ENCODE results near the gene ZBTB7A.

Gene ZBTB7A

GRCh38 chr19:4052114-4052992, 14.3 kb downstream of the ZBTB7A start:
- DNase-seq = no peak

- no peak for DNase-seq
Observed at GRCh38 chr19:4051175-4052101, 15.3 kb downstream of the ZBTB7A start.

DNA sequence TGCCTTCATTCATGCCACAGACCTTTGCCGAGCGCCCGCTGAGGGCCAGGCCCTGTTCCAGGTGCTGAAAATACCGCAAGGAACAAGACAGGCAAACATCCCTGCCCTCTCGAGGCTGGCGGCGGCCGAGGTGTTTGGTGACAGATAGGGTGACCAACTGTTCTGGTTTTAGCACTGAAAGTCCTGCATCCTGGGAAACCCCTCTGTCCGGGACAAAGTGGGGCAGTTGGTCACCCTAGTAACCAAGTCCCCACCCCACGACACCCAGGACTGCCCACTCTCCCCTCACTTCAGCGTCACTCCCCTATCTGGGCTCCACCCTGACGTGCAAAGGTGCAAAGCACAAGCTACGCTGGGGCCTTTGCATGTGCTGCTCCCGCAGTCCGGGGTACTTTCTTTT, 17.3 kb downstream of the ZBTB7A start:
- no peak for DNase-seq

- DNase-seq = no peak
Observed at GRCh38 chr19:4046946-4047683, 19.6 kb downstream of the ZBTB7A start.

DNA sequence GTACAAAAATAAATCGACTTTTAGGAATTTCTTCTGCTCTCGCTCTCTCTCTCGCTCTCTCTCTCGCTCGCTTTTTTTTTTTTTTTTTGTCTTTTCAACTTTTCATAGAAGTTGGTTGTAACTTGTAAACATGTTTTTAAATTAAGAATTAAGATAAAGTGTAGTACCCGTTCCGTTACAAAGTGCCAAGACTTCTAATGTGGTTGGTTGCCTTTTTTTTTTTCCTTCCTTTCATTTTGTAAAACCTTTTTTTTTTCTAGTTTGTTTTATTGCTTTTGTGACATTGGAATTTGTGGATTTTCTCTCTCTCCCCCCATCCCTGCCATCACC, 20.4 kb downstream of the ZBTB7A start:
- no peak for DNase-seq

GRCh38 chr19:4045597-4046361, 20.9 kb downstream of the ZBTB7A start:
- no peak for DNase-seq

DNA sequence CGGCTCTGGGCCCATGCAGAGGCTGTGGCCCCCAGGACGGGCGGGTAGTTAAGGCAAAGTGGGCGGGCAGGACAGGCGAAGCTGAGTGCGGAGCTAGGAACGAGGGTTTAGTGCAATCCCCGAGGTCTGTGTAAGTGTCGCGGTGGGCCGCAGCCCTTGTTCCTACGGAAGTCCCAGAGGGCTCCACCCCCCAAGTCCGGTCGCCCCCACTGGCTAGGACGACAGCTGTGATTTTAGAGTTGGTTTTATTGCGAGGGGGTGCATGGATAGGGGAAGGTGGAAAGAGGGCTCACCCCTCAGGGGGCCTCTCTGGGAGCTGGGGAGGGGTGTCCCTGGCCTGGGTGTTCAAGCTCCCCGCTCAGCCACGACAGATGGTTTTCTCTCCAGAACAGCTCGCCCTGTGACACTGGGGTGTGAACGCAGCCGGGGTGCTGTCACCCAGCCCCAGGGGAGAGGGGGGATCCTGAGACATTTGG, 21.7 kb downstream of the ZBTB7A start:
- DNase-seq = no peak

DNA sequence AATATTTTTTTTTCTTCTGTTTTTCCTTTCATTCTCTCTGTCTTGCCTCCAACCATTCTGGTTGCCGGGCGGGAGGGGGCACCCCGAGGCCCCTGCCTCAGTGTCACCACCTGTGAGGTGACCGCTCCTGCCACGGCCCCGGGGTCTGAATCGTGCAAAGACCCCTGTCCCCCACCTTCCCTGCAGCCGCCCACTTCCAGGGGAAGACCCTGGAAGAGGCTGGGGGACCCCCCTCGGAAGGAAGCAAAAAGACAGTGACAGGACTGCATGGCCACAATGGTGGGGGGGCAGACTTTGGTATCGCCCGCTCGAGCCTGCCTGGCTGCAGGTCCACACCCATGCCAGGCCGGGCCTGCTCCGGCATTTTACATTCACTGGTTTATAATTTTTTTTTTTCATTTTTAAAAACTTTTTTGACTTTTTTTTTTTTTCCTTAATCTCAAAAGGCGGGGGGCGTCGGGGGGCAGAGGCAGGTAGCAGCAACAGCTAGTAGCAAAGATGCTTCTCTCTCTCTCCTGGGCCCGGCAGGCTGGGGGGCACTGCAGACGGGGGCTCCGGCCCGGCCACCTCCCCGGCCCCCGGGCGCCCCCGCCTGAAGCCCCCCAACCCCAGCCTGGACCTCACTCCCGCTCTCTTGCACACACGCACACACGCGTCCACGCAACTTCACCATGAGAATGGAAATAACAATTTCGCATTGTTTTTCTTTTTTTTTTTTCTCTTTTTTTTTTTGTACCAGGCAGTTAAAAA, 22.6 kb downstream of the ZBTB7A start:
- no peak for DNase-seq

GRCh38 chr19:4043401-4043800, 23.3 kb downstream of the ZBTB7A start:
- no peak for DNase-seq

DNA sequence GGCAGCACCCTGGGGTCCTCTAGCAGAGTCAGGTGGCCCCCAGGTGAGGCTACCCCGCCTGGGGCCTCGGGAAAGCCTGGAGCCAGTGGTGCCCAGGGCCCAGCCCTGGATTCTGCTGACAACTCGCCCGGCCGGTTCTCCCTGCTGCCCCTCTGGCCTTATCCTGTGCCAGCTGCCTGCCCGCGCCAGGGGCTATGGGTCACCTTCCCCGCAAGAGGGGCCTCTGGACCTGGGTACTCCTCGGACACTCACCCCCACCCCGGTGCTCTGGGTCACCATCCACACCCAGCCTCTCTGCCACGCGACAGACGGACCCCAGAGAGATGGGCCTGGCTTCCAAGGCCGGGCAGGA, 24.0 kb downstream of the ZBTB7A start:
- no peak for DNase-seq

DNA sequence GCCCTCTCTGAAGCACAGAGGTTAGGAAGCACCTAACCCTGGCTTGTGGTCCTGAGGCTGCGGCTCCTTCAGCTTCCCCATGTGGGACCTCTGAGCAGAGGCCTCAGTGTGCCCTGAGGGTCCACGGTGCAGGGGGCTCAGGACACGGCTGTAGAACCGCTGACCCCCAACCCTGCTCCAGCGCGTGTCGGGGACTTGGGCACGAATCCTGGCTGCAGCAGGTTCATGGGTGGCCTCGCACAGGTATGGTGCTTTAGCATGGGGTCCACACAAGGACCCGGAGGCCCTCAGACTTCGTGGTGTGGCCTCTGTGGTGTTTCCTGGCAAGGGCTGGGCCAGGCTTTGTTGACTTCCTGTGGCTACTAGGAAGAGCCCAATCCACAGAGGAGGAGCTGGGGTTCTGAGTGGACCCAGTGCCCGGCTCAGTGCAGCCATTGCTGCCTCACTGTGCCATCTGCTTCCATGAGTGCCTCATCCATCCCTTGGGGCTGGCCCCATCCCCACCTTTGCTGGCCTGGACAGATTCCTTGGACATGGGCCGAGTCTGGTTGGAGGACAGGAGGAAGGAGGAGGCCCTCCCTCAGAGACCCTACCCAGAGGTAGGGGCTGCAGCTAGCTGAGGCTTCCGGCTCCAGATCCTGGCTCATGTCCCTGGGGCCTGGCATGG, 24.5 kb downstream of the ZBTB7A start:
- no peak for DNase-seq

DNA sequence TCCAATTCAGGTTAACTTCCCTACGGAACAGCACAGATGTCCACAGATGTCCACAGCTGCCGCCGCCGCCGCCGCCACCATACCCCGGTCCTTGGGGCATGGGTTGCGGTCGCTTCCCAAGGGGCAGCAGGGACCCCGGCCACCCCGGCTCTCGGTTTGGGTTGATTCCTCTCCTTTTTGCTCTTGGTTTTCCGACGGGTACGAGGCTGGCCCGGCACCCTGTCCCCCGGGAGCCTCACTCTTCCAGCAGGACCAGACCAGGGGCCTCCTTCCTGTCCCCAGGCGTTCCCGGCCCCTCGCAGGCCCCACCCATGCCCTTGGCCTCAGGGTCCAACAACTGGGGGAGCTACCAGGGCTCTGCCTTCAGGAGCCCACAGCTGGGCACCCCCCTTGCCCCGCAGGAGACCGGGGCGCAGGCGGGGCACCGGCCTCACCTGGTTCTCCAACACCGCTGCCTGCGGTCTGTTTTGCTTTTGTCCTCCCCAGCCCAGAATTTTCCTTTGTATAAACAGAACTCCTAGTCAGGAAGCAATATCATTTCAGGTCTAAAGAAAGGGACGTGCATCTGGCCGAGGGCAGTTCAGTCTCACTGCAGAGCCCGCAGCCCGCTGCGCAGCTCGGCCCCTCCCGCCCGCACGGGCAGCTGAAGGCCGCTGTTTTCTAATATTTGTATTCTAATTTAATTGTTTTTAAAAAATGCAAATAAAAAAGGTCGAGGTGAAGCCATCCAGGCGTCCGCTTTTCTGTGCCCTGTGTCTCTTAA, 27.9 kb downstream of the ZBTB7A start:
- DNase-seq = no peak

DNA sequence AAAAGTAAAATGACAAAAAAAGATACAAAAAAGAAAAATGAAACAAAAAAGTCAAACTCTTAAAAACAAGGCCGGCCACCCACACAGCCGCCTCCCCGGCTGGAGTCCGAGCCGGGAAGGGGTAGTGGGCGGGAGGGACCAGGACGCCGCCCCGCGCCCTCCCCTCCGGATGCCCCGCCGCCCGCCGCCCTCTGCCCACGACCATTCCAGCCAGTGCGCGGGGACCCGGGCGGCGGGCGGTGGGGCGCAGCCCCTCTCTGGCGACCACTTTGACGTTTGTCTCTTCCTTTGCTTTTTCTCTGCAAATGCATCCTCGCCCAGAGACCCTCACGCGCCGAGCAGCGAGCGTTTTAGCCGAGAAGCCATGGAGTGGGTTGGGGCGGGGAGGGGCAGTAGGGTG, 28.6 kb downstream of the ZBTB7A start:
- DNase-seq = no peak

DNA sequence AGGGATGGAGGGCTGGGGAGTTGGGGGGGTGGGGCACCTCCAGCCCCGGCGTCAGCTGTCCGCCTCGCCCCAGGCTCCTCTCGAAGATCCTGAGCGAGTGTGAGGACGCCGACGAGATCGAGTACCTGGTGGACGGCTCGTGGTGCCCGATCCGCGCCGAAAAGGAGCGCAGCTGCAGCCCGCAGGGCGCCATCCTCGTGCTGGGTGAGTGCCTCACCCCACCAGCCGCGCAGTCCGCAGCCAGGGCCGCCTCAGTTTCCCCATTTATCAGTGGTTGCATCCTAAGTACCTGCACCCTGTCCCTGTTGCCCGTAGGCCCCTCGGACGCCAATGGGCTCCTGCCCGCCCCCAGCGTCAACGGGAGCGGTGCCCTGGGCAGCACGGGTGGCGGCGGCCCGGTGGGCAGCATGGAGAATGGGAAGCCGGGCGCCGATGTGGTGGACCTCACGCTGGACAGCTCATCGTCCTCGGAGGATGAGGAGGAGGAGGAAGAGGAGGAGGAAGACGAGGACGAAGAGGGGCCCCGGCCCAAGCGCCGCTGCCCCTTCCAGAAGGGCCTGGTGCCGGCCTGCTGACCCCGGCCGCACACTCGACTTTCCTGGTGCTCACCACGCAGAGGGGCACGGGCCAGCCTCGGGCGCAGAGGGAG, 29.3 kb downstream of the ZBTB7A start:
- no peak for DNase-seq

GRCh38 chr19:4036576-4037300, 30.0 kb downstream of the ZBTB7A start:
- DNase-seq = no peak

DNA sequence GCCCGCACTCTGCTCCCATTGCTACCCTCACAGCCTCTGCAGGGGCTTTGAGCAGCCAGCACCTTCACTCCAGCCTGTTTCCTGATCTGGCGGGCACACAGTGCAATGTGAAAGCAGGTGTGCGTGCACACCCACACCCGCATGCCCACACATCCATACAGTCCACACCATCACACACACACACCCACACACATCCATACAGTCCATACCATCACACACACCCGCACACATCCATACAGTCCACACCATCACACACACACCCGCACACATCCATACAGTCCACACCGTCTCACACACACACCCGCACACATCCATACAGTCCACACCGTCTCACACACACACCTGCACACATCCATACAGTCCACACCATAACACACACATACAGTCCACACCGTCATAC, 31.1 kb downstream of the ZBTB7A start:
- no peak for DNase-seq

DNA sequence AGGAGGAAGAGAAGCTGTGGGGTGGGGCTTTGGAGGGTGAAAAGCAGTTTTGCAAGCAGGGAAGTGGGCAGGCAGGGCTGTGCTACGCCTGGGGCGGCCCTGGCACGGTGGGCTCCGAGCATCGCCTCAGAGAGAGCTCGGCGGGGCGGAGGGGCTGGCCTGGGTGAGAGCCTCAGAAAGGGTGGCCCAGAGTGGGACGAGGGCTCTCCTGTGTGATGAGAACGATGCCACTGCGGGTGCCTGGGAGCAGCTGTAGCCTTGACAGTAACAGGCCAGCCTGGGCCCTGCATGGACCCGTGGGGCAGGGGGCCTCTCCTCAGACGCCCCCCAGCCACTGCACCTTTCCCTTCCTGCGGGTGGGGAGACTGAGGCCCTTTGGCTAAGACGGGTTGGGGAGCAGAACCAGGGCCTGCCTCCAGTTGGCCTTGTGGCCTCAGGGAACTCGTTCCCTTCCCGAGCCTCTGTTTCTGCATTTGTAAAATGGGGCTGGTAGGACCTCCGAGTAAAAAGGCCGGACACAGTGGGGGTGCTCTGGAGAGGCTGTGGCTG, 31.6 kb downstream of the ZBTB7A start:
- DNase-seq = no peak

Data from NCI-H2029 (cell line).